ENCODE measurements around the gene GTF2F2.

The GTF2F2 gene

GRCh38 chr13:45179428-45179827 is 59.1 kb downstream of the GTF2F2 start:
- Histone ChIP-seq H3K27me3 (ENCODE audit: insufficient read depth, poor library complexity, severe bottlenecking) (no peaks in the 10 kb centered on the region), H3K27ac (replicated peaks) (no peak overlapping the region), H3K4me3 (replicated peaks; ENCODE audit: insufficient read depth, low read length) (no peak overlapping the region)
- no peak for DNase-seq (ENCODE audit: low read depth in 1 of 2, low spot score in 1 of 2)
- TF ChIP-seq CTCF (IDR thresholded peaks at IDR 0.05; ENCODE audit: insufficient read depth, low read length) (no peak), GABPA (IDR thresholded peaks at IDR 0.05; ENCODE audit: low read depth) (no peak), SPI1 (IDR thresholded peaks at IDR 0.05; ENCODE audit: borderline replicate concordance, low read depth) (no peak)

GRCh38 chr13:45180303-45180702 is 60.0 kb downstream of the GTF2F2 start:
- H3K27me3 ChIP-seq (ENCODE audit: insufficient read depth, poor library complexity, severe bottlenecking): no peaks in the 10 kb centered on the region
- DNase-seq (ENCODE audit: low read depth in 1 of 2, low spot score in 1 of 2): no peak
- H3K4me3 ChIP-seq (replicated peaks; ENCODE audit: insufficient read depth, low read length): no peak overlapping the region
- H3K27ac ChIP-seq (replicated peaks): no peak overlapping the region
- no peak for TF ChIP-seq REST (IDR thresholded peaks at IDR 0.05; ENCODE audit: insufficient replicate concordance, low read depth)
- no peak for TF ChIP-seq POLR2AphosphoS5 (IDR thresholded peaks at IDR 0.05; ENCODE audit: low read depth)
- no peak for TF ChIP-seq GABPA (IDR thresholded peaks at IDR 0.05; ENCODE audit: low read depth)
- TF ChIP-seq CTCF (IDR thresholded peaks at IDR 0.05; ENCODE audit: insufficient read depth, low read length): no peak
- TF ChIP-seq SPI1 (IDR thresholded peaks at IDR 0.05; ENCODE audit: borderline replicate concordance, low read depth): no peak

GRCh38 chr13:45180713-45181601 is 60.6 kb downstream of the GTF2F2 start:
- H3K4me3 ChIP-seq (replicated peaks; ENCODE audit: insufficient read depth, low read length): no peak overlapping the region
- H3K27me3 ChIP-seq (ENCODE audit: insufficient read depth, poor library complexity, severe bottlenecking): no peaks in the 10 kb centered on the region
- no peak for DNase-seq (ENCODE audit: low read depth in 1 of 2, low spot score in 1 of 2)
- TF ChIP-seq POLR2AphosphoS5 (IDR thresholded peaks at IDR 0.05; ENCODE audit: low read depth) (no peak), GABPA (IDR thresholded peaks at IDR 0.05; ENCODE audit: low read depth) (no peak), CTCF (IDR thresholded peaks at IDR 0.05; ENCODE audit: insufficient read depth, low read length) (no peak), REST (IDR thresholded peaks at IDR 0.05; ENCODE audit: insufficient replicate concordance, low read depth) (no peak), SPI1 (IDR thresholded peaks at IDR 0.05; ENCODE audit: borderline replicate concordance, low read depth) (no peak)
- H3K27ac ChIP-seq (replicated peaks): no peak overlapping the region
